Psoas muscle (tissue), 8 donors: ENCODE measurements around the gene SCML1. TPM values are rescaled to one million over a fixed set of nuclear protein-coding genes. Genes with fewer than 3 reads are reported as not detected.
"Not testable (repeated sequence)": the region's sequence is repeated elsewhere in the genome, so short reads cannot be mapped to it uniquely, and the experiment has no call there.

Experiments
- ATAC-seq, 4 donors: fragments of 200-7000 bp; cut with Tn5 transposase; one replicate each; pipeline ENCODE4 v1.9.1; 2020; ENCODE audit warnings: moderate library complexity in 3 of 4, mild to moderate bottlenecking in 2 of 4
- DNase-seq, 2 donors: peaks; one replicate each; pipeline ENCODE4 v3.0.0-alpha.2; 2020
- H3K27ac ChIP-seq: fragments of 200-600 bp; one replicate; pipeline ENCODE4 v1.8.0; 2022
- H3K27me3 ChIP-seq, 3 donors: fragments of 200-600 bp in 1 of 3; one replicate each; pipeline versions ENCODE4 v1.6.1 to v1.8.0; 2013 to 2022; ENCODE audit warnings: low read length in 2 of 3, mild to moderate bottlenecking in 2 of 3, moderate library complexity in 1 of 3; ENCODE audit not compliant: insufficient read depth in 3 of 3
- H3K36me3 ChIP-seq, 2 donors: fragments of 200-600 bp in 1 of 2; one replicate each; pipeline versions ENCODE4 v1.6.1 to v1.8.0; 2013 to 2022; ENCODE audit warnings: low read depth in 1 of 2, mild to moderate bottlenecking in 1 of 2, moderate library complexity in 1 of 2; ENCODE audit not compliant: insufficient read depth in 1 of 2
- H3K4me1 ChIP-seq: fragments of 200-600 bp; one replicate; pipeline ENCODE4 v1.8.0; 2022
- H3K4me3 ChIP-seq: fragments of 200-600 bp; one replicate; pipeline ENCODE4 v1.8.0; 2022; ENCODE audit warnings: mild to moderate bottlenecking
- H3K9me3 ChIP-seq: fragments of 200-600 bp; one replicate; pipeline ENCODE4 v1.8.0; 2022
- WGBS, 3 donors: extraction: QIAGEN DNeasy Blood & Tissue Kit; methylation state at CpG; one replicate each; pipeline versions ENCODE4 v1.1.6 to v1.1.7; 2013; 5-methylcytosine and 5-hydroxymethylcytosine counted together
- intact Hi-C, 2 donors: fragments of 100-400 bp; cut with DNase I; formaldehyde crosslinking; loops; one replicate each; pipeline versions ENCODE4 v1.11.0 to v1.14.2; 2022
- polyA plus RNA-seq, 3 donors: library from polyadenylated mRNA; stranded (reverse); fragments of 200-250 nt; gene quantifications; one replicate each; pipeline ENCODE4 v1.2.3, GENCODE V29; 2013
- total RNA-seq, 4 donors: library from RNA; stranded (reverse); fragmentation: NEBNext Ultra II Directional in 2 of 4; extraction: Animal tissue kit (Norgen Biotek cat#: 25700) in 2 of 4; gene quantifications; one replicate each; pipeline versions ENCODE4 v1.2.1 to v1.2.4, GENCODE V29; 2021 to 2023
- TF ChIP-seq, protein P1 (sequence below): fragments of 200-600 bp; IDR thresholded peaks from one replicate; pipeline ENCODE4 v1.8.0; 2022; ENCODE audit warnings: antibody characterized with exemption
- donor health status: healthy with polysubstance abuse.
- donor health status: DM: no; HTN: no; CAD: no; lungs with moderate emphysema.
- donor health status: Bipolar disorder and iron deficiency.
- donor health status: healthy.
- donor health status: DM: yes; HTN: yes; CAD: no.
- donor health status: DM: no; HTN: no; CAD: no.
- donor health status: DM: no; HTN: no; CAD: no.
- donor health status: DM: yes; HTN: yes; CAD: no.

SCML1 gene
- total and polyA plus RNA-seq, 7 donors: 7.4 to 17.2 (median 11.4) TPM

DNA sequence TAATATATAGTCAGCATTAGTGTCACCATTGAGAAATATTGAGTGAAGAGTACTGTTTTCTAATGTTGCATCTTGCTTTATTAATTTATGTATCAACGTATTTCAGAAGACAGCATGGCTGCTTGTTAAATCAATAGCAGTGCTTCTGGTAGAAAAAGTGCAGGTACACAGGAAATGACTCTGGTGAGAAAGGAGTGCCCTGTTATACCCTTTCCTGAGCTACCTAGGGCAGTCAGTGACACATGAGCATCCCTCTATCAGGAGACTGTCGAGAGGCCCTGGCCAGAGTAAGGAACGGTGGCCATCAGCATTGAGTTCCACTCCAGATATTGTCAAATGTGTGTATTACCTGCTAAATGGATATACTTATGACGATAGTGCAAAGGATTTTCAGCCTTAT lies 42.1 kb downstream of the SCML1 start:
- ATAC-seq (no peak), DNase-seq (no peak)
- Histone ChIP-seq H3K36me3 (no peaks in the 10 kb centered on the region), H3K27ac (no peak overlapping the region), H3K4me3 (no peak overlapping the region), H3K27me3 (peaks cover 0 to 17% (median 0%) of the 10 kb centered on the region in 3 donors), H3K4me1 (no peaks in the 10 kb centered on the region), H3K9me3 (no peaks in the 10 kb centered on the region)
- TF ChIP-seq, protein P1, sequence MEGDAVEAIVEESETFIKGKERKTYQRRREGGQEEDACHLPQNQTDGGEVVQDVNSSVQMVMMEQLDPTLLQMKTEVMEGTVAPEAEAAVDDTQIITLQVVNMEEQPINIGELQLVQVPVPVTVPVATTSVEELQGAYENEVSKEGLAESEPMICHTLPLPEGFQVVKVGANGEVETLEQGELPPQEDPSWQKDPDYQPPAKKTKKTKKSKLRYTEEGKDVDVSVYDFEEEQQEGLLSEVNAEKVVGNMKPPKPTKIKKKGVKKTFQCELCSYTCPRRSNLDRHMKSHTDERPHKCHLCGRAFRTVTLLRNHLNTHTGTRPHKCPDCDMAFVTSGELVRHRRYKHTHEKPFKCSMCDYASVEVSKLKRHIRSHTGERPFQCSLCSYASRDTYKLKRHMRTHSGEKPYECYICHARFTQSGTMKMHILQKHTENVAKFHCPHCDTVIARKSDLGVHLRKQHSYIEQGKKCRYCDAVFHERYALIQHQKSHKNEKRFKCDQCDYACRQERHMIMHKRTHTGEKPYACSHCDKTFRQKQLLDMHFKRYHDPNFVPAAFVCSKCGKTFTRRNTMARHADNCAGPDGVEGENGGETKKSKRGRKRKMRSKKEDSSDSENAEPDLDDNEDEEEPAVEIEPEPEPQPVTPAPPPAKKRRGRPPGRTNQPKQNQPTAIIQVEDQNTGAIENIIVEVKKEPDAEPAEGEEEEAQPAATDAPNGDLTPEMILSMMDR: no peak
- WGBS, 3 donors: 77 to 96% (median 91%) methylated on average over 4 of the region's 4 CpGs
- intact Hi-C loops: no loop called here

DNA sequence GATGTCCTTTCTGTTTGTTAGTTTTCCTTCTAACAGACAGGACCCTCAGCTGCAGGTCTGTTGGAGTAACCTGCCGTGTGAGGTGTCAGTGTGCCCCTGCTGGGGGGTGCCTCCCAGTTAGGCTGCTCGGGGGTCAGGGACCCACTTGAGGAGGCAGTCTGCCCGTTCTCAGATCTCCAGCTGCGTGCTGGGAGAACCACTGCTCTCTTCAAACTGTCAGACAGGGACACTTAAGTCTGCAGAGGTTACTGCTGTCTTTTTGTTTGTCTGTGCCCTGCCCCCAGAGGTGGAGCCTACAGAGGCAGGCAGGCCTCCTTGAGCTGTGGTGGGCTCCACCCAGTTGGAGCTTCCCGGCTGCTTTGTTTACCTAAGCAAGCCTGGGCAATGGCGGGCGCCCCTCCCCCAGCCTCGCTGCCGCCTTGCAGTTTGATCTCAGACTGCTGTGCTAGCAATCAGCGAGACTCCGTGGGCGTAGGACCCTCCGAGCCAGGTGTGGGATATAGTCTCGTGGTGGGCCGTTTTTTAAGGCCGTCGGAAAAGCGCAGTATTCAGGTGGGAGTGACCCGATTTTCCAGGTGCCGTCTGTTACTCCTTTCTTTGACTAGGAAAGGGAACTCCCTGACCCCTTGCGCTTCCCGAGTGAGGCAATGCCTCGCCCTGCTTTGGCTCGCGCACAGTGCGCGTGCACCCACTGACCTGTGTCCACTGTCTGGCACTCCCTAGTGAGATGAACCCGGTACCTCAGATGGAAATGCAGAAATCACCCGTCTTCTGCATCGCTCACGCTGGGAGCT lies 49.5 kb downstream of the SCML1 start:
- H3K36me3 ChIP-seq, intact Hi-C loops, H3K4me1 ChIP-seq, H3K9me3 ChIP-seq, H3K27ac ChIP-seq, H3K4me3 ChIP-seq, DNase-seq, ATAC-seq: not testable (repeated sequence)
- 60 to 67% (median 61%) methylated on average over 8 to 26 of the region's 31 CpGs for WGBS, 3 donors
- H3K27me3 ChIP-seq: peaks cover 0 to 11% (median 0%) of the 10 kb centered on the region in 3 donors

DNA sequence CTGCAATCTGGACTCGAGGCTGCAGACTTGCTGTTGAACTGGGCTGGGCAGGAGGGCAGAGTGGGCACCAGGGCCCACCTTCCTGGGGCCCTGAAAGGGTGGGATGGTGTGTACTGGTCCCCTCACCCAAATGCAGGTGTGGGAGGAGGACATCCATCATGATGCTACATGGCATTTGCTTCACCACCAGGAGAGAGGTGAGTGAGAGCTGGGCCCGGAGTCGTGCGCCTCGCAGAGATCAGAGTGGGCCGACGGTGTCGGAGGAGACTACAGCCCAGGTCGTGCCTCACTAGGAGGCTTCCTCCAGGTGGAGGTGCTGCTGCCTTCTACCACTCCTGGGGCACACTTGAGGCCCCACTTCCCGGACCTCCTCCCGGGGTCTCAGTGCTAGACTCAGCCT lies 50.3 kb downstream of the SCML1 start:
- Histone ChIP-seq H3K4me1 (no peaks in the 10 kb centered on the region), H3K9me3 (no peaks in the 10 kb centered on the region), H3K27me3 (peaks cover 0 to 11% (median 0%) of the 10 kb centered on the region in 3 donors), H3K4me3 (no peak overlapping the region), H3K27ac (no peak overlapping the region), H3K36me3 (no peaks in the 10 kb centered on the region)
- TF ChIP-seq, protein P1: no peak
- WGBS, 3 donors: 86 to 94% (median 90%) methylated on average over 6 to 11 of the region's 11 CpGs
- ATAC-seq (no peak), DNase-seq (no peak)
- intact Hi-C loops: no loop called here

DNA sequence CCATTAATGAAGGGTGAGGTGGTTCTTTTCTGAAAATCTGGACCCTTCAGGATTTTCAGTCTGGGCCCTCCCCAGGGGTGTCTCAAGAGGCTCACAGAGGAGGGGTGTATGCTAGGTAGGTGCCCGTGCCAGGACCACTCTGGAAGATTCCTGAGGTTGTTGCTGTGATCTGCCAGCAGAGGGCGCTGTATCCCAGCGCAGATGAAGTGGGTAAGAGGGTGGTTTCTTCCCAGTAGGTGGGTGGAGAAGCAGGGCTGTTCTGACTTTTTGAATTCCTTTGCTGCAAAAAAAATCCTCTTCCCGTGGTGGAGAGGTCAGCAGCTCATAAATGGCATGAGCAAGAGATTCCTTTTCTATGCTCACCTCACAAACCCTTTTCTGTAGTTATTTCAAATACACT lies 51.1 kb downstream of the SCML1 start:
- no peaks in the 10 kb centered on the region for H3K4me1 ChIP-seq
- no peaks in the 10 kb centered on the region for H3K36me3 ChIP-seq
- H3K27ac ChIP-seq: no peak overlapping the region
- ATAC-seq (peak in 2 of 4 donors; percentile 57 to 68), DNase-seq (peak in 1 of 2 donors; percentile 35)
- no peaks in the 10 kb centered on the region for H3K9me3 ChIP-seq
- no peak overlapping the region for H3K4me3 ChIP-seq
- 5 to 8% (median 8%) methylated on average over 4 of the region's 4 CpGs for WGBS, 3 donors
- TF ChIP-seq, protein P1: peak; percentile 68
- peaks cover 0 to 11% (median 0%) of the 10 kb centered on the region in 3 donors for H3K27me3 ChIP-seq
- intact Hi-C loops: no loop called here

DNA sequence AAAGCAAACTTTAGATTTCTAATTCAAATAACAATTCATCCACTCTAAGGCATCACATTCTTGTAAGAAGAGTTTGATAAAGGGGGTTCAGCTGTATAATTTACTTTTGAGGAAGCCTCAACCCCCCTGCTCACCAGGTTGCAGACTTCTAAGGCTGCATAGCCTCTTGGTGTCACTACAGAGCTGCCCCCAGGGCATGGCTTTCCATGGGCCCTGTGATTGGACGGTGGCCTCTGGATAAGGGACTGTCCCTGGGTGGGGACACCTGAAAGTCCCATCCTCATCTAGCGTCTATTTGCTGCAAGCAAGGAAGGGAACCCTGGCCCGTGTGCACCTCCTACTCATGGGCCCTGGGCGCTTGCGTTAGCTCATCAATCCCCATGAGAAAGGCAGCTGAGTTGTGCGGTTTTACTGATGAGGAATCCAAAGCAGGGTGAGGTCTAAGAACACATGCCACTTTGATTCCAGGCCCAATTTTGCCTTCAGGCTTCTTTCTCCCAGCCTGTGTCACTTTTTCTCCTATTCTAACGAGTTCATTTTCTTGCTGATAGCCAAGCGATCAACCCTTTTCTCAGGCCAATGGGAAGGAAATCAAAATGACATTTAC lies 51.8 kb downstream of the SCML1 start:
- Histone ChIP-seq H3K27ac (no peak overlapping the region), H3K27me3 (peaks cover 0 to 11% (median 0%) of the 10 kb centered on the region in 3 donors), H3K9me3 (no peaks in the 10 kb centered on the region), H3K4me1 (no peaks in the 10 kb centered on the region), H3K36me3 (no peaks in the 10 kb centered on the region), H3K4me3 (no peak overlapping the region)
- DNase-seq (no peak), ATAC-seq (no peak)
- intact Hi-C loops: no loop called here
- TF ChIP-seq, protein P1: no peak
- WGBS, 3 donors: 54 to 77% (median 66%) methylated on average over 8 of the region's 8 CpGs
